DOHH2 (cell line): ENCODE data around the gene SDCCAG8.

Experiments
- CTCF ChIP-seq: fragments of 200-600 bp; sonication (generic); IDR thresholded peaks from one replicate; pipeline ENCODE4 v1.5.1; 2014; ENCODE audit warnings: antibody characterized with exemption, mild to moderate bottlenecking, low read depth, low read length; ENCODE audit not compliant: poor library complexity, severe bottlenecking
- EZH2phosphoT487 ChIP-seq: fragments of 200-600 bp; sonication (generic); IDR thresholded peaks from 2 replicates; pipeline ENCODE4 v1.6.1; 2017; ENCODE audit warnings: borderline replicate concordance, mild to moderate bottlenecking, antibody characterized with exemption, low read length, moderate library complexity, mixed read lengths

- TF ChIP-seq EZH2phosphoT487 (no peak), CTCF (no peak)
Observed at GRCh38 chr1:243213045-243213787, 42.6 kb upstream of the SDCCAG8 start.
